AG20443 (cell line): ENCODE data around the gene CYP11A1.

Experiments
- DNase-seq: peaks from one replicate; pipeline ENCODE4 v3.0.0; 2012; ENCODE audit warnings: low spot score, mixed read lengths

Gene CYP11A1

GRCh38 chr15:74322558-74323180 is 44.8 kb downstream of the CYP11A1 start:
- DNase-seq: peak; percentile 85

DNA sequence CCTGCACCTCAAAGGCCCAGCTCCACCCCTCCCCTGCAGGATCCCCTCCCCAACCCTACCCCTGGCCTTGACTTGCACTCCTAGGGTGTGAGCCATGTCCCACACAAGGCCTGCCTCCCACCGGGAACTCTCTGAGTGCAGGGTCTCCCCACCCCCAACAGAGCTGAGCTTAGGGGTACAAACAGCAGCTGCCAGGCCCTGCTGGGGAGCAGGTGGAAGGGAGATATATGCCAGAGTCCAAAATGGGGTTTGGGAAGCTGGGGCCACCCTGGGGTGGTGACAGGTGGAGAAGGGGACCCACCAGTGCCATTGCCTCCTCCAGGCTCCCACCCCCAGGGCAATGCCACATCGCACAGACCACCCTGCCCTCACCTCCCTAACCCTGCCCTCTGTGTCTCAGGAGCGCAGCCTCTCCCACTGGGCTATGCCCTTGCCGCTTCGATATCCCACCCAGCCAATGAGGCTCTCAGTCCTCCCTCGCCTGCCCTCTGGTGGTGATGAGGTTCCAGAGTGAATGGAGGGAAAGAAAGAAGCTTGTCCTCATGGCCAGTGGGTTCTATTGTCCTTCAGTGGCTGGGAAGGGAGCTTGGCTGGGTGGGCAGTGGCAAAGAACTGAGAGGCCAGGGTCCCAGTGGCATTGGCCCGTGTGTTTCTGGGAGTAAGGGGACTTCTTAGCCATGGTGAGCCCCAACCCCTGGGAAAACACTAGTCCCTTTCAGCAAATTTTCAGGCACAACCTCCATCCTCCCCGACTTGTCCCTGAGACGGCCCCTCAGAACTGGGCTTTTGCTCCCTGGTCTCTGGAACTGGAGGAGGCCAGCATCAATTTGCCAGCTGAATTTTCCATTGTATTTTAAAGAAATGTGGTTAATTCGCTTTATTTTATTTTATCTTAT is 46.8 kb downstream of the CYP11A1 start:
- DNase-seq: peak; percentile 68

GRCh38 chr15:74319596-74320351 is 47.7 kb downstream of the CYP11A1 start:
- DNase-seq: no peak

DNA sequence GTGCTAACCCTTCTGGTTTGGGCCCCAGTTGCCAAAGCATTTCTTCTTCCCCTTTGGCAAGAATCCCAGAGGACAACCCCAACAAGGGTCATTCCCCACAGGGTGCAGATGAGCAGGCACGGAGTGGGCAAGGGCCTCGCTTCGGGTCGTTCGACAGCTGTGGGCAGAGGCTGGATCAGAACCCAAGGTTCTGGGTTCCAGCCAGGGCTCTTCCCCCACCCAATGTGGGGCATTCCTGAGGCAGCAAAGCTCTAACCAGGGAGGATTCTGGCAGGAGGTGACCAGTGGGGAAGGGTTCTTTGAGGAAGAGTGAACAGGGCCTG is 48.3 kb downstream of the CYP11A1 start:
- DNase-seq: no peak

- DNase-seq: peak; percentile 34
These were observed 48.9 kb downstream of the CYP11A1 start for GRCh38 chr15:74318376-74319137.

- DNase-seq: peak; percentile 90
These were observed 49.5 kb downstream of the CYP11A1 start for GRCh38 chr15:74317820-74318375.

GRCh38 chr15:74316141-74316540 is 51.3 kb downstream of the CYP11A1 start:
- DNase-seq: no peak

DNA sequence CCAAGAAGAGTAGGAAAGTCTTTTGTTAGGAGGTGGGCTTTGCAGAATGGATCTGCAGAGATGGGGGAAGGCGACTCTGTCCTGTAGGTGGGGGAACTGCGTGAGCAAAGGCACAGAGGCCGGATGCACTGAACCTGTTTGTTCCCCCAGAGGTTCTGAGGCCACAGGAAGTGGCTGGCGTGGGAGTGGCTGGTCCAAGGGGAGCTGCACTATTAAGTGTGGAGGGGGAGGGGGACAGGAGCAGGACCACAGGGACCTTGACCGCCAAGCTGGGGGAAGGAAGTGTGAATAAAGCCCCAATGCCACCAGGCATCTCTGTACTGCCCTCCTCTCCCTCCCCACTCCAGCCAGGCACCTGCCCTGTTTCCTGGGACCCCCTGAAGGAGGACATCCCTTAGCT is 51.8 kb downstream of the CYP11A1 start:
- DNase-seq: no peak

DNA sequence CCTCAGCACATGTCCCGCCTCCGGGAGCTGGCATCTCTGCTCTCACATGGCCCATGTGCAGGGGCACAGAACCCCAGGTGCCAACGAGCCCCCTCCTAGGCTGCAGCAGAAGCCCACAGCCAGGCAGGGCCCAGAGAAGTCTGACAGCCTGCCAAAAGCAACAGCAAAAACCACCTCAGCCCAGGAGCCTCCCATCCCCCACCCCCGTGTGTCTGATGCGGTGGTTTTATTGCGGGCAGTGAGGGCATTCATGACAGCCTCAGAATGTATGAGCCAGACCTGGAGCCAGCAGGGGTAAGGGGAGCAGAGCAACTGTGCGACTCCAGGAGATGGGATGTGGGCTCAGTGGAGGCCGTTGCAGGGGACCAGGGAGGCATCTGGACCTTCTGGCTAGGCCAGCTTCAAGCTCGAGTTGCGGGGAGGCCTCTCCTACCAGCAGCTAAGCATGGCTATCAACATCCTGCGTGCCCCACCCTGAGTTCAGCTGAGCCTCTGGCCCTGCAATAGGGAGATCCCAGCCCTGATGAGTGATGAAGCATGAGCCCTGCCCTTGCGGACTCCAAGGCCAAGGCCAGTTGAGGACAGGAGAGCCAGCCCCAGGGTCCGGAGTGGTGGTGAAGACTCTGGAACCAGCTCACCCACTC is 52.5 kb downstream of the CYP11A1 start:
- peak; percentile 45 for DNase-seq

DNA sequence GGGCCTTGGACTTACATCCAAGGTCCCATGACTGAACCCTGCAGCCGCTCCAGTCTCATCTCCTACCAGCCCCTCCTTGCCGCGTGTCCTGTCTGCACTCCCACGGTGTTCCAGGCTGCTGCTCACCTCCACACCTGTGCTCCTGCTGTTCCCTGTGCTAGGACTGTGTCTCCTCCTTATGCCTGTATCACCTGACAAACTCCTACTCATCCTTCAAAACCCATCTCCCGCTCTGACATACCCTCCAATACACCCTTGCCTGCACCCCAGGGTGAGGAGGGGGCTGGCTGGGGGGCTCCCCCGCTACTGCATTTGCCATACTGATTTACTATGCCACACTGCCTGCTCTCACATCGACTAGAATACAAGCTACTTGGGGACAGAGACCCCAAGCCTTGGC is 53.6 kb downstream of the CYP11A1 start:
- DNase-seq: no peak

DNA sequence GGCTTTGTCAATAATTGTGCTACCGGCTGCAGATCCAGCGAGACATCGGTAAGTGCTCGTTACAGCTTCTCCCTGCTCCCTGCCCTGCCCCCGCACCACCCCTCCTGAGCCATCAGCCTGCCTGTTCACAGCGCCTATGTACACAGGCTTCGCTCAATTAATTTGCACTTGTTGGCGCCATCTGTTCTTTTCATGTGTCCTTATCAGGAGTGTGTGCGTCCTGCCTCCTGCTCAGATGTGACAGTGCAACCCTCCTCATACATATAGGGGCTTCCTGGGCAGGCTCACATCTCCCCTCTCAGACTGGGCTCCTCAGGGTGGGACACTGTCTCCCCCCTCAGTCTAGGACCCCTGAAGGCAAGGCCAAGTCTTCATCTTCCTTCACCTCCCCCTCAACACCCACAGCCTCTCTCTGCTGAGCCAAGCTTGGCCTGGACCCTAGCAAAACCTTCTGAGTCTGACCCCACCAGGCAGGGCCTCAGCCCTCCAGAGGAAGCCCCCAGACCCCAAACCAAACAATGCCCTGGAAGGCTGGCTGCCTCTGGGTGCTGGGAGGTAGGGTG is 54.9 kb downstream of the CYP11A1 start:
- no peak for DNase-seq

DNA sequence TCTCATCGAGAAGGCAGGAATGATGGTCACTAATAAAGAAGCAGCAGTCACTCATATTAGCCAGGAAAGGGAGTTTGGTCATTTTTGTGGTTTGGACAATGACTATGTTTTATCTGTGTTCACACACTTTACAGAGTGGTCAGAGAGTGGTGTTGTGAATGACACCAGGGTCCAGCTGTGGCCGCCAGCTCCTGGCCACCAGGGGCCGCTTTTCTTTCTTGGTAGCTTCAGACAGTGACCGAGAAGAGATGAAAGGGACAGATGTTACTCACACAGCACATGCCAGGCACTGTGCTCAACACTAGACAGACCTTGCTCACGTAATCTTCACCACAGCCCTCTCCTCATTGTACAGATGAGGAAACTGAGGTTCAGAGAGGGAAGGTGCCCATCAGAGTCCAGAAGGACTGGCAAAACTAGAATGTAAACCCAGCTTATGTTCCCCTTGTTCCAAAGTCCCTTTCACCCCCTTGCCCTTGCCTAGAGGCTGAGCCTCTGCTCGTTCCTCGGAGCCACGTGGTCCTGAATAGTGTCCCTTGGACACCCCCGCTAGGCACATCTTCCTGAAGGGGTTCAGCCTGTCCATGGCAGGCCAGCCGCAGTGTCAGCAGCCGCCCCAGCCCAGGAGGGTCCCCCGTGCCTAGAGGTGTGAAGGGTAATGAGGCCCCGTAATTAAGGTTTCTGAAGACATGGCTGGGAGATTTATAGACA is 55.6 kb downstream of the CYP11A1 start:
- DNase-seq: peak; percentile 68

DNA sequence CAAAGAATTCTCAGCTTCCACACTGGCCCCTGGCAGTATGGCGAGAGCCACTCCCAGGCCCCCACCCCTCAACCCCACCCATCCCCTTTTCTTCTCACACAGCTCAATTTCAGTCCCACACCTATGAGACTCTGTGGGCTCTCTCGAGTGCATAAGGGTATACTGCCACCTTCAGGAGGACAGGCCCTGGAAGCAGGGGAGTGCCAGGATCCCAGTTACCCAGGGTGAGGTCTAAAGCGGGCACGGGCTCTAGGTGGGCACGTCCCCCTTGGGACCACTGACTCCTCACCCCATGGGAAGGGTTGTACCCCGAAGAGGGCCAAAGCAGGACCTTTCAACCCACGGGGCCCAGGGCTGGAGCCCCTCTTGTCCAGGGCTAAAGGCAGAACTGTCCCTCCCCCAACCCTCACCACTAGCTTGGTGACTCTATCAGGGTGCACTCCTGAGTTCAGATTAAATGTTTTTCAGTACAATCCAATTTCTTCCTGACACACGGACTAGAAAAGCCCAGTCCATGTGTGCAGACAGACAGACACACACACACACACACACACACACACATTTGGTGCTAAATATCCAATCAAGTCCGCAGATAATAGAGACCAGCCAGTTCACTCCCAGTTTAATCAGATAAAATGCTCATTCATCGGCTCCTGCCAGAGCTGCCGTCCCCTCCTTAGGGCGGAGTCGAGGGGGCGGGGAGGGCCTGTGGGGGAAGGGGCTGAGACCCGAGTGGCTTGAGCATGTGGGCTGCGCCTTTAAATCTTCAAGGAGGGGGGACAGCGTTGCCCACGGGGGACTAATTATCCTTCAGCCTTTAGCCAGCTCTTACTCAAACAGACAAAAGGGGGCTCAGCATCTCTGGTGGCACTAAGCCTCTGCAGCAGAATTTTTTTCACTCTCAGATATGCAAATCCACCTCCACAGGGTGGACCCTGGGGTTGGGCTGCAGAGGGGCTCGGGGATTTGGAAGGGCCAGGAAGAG is 59.3 kb downstream of the CYP11A1 start:
- DNase-seq: peak; percentile 86

DNA sequence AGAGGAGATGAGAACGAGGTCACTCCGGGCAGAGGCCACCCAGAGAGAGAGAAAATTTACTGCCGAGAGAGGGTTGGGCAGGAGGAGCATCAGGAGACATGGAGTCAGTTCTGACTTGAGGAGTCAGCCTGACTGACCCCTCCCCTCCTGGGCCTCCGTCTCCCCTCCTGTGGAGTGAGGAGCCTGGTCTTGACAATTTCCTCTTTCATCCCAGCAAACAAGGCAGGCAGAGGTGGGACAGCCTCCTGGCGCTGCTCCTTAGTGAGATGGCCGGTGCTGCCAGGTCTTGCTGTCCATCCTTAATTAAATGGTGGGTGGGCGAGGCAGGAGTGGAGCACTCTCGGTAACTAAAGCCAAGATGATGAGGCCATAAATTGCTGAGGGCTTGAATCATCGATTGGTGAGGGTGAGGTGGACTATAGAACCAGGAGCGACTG is 60.6 kb downstream of the CYP11A1 start:
- DNase-seq: no peak

GRCh38 chr15:74305687-74306086 is 61.8 kb downstream of the CYP11A1 start:
- DNase-seq: no peak

DNA sequence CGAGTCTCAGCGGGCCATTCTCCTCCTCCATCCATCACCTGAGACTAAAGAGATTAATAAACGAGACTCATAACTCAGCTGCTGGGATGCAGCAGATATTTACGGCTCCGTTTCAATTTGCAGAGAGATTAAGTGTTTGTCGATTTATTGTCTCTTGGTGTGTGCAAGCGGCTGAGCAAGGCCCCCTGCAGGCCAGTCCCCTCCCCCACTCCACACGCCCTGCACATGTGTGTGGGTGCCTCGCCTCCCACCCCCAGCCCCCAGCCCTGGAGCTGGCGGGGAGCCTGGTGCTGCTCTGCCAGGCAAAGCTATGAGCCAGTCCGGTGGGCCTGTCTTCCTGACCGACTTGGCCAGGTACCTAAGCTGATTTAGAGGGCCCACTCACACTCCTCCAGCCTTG is 63.0 kb downstream of the CYP11A1 start:
- no peak for DNase-seq

DNA sequence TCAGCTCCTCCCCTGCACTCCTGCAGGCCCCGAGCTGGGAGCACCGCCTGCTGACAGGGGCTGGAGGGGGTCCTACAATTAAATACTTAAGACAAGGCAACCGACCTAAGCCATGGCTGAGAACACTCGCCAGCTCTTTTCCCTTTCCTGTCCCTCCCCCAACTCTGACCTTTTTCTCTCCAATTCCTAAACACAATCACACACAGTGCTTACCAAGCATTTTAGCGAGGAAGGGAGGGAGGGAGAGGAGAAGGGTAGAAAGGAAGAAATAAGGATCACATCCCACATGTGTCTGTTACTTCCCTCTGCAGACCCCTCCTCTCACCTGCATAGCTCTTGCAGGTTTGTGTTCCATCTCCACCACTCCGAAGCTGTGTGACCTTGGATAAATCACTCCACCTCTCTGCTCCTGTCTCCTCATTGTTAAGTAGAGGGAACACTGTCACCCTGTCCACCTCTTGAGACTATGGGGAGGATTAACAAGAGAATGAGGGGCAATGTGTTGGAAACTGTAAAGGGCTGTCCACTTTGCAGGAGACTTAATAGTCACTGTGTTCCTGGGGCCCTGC is 63.6 kb downstream of the CYP11A1 start:
- DNase-seq: no peak

DNA sequence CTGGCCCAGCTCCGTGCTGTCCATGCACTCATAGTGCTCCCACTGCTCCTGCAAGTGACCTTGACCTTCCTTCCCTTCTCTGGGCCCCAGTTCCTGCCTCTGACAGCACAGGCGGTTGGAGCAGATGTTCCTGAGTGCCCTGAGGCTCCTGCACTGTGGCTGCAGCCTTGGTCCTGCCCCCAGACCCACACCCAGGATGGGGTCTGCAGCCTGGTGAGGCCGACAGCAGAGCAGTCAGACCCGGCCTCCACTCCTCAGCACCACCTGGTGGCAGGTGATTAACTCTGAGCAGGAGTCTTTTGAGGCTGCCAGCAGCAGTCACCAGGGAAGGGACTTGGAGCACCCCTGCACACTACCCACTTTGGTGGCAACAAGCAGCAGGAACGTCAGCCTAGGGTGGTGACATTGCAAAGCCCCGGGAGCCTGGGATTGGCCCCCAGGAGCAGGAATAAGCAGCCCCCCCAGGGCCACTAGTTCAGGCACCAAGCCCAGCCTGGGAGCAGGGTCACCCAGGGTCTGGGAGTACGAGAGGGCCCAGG is 64.6 kb downstream of the CYP11A1 start:
- DNase-seq: peak; percentile 72
